ENCODE measurements around the gene MRPL51.
"Not testable (repeated sequence)": the region's sequence is repeated elsewhere in the genome, so short reads cannot be mapped to it uniquely, and the experiment has no call there.

MRPL51 gene

DNA sequence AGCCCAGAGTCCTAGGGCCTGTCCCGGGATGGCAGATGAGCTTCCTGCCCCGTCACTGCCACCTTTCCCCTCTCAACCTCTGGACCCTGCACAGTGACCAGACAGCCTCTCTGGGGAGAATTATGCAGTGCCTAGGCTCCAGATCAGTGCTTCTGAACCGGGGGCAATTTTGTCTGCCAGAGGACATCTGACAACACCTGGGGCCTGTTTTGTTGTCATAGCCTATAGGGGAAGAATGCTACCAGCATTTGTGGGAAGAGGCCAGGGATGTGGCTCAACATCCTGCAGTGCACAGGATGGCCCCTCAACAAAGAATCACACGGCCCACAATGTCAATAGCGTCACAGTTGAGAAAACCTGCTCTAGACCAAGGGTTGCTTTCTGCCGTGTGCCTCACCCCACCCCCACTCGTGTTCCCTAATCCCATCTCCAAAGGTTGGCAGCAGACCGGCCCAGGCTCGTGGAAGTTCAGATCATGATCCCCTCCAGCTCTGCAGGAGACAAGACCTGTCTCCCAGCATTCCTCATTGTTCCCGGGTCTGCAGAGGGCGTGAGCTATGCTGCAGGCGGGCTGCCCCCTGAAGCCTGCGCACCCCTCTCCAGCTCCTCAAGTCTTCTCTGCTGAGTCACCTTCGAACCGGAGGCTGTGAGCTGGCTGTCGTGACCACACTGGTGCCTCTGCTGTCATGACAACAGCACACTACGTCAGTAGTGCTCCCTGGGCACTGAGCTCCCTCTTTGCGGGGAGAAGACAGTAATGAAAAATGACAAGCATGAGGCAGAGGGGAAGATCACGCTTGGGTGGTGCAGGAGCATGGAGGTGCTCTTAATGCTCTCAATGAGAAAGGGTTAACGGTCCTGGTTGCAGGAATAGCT lies 39.2 kb upstream of the MRPL51 start:
- peak; percentile 64 for DNase-seq (ENCODE audit: low spot score)

DNA sequence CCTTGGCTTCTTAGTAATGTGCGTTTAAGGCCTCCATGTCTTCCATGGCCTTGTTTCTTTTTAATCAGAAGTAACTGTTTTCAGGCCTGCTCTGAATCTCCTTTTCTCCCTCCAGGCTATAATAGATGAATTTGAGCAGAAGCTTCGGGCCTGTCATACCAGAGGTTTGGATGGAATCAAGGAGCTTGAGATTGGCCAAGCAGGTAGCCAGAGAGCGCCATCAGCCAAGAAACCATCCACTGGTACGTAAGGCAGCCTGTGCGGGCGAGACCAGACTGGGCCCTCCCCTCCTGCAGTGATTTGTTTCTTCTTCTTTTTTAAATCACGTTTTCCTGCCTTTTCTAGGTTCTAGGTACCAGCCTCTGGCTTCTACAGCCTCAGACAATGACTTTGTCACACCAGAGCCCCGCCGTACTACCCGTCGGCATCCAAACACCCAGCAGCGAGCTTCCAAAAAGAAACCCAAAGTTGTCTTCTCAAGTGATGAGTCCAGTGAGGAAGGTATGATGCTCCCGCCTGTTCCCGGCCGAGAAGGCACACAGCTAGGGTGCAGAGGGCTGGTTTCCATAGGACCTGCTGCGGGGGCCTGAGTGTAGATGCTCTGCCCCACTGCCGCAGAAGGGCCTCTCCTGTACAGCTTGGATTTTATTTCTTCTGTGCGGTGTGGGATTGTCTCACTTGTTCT lies 37.7 kb upstream of the MRPL51 start:
- DNase-seq (ENCODE audit: low spot score), result no peak

DNA sequence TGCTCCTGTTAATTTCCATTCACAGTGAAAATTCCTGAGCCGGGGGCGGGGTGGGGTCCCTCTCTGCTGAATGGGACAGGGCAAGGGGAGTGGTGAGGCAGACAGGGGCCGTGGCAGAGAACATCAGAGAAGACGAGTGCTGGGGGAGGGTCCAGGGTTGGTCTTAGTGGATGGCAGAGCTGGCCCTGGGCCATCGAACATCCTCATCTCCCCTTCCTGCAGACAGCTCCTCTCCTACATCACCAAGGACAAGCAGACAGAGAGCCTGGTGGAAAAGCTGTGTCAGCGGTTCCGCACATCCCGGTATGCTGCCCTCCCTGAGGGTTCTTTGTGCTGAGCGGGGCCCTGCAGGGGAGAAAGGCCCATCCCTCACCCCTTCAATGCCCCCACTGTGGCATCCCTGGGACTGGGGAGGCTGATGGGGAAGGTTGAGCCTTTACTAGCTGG lies 36.3 kb upstream of the MRPL51 start:
- no peak for DNase-seq (ENCODE audit: low spot score)

DNA sequence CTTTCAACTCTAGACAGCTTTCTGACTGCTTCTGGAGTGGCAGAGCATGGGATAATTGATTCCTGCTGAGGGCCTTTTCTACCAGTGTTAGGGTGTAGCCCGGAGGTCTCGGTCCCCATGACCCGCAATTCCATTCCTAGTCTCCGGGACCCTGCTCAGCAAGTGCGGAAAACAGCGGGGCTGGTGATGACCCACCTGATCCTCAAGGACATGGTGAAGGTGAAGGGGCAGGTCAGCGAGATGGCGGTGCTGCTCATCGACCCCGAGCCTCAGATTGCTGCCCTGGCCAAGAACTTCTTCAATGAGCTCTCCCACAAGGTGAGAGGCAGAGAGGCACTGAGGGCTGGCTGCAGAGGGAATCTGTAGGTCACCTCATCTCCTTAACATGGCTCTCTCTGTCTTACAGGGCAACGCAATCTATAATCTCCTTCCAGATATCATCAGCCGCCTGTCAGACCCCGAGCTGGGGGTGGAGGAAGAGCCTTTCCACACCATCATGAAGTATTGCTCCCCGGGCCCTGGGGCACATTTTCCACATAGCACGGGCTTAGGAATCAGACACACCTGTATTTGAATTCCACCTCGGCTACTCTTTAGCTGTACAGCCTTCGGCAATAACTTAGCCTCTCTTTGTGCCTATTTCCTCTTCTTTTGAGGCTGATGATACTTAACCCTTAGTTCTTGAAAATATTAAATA lies 35.6 kb upstream of the MRPL51 start:
- DNase-seq (ENCODE audit: low spot score), result no peak

DNA sequence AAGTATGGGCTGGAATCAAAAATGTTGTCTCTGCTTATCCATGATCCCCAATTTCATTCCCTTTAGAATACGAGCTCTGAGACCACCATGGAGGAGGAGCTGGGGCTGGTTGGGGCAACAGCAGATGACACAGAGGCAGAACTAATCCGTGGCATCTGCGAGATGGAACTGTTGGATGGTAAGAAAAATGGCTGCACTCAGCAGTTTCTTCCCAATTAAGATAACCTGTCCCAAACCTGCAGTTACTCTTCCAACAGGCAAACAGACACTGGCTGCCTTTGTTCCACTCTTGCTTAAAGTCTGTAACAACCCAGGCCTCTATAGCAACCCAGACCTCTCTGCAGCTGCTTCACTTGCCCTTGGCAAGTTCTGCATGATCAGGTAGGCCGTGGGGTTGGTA lies 34.6 kb upstream of the MRPL51 start:
- DNase-seq (ENCODE audit: low spot score), result no peak

DNA sequence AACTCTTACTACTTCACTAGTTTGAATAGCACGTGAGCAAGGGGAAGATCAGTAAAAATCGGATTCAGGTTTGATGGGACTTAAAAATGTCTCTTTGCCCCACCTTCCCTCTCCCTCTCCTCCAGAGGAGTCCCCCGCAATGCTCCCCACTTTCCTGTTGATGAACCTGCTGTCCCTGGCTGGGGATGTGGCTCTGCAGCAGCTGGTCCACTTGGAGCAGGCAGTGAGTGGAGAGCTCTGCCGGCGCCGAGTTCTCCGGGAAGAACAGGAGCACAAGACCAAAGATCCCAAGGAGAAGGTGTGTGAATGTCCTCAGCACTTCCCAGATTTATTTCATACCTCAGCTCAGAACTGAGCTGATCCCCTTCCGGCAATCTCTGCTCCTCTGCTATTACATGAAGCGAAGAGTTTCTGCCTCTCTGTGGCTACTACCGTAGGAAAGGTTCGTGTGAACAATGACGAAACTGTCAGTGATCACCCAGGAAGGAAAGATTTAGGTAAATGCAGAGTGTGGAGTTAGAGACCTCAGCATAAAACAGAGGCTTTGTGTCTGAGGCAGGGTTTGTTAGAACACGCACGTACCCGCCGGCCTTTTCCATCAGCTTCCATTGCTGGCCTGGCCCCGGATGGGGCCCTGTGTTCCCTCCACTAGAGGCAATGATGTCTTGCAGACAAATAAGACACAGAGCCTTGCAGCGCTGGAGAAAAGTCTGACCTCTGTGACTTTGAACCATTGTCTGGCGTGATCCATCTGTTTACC lies 33.9 kb upstream of the MRPL51 start:
- no peak for DNase-seq (ENCODE audit: low spot score)

DNA sequence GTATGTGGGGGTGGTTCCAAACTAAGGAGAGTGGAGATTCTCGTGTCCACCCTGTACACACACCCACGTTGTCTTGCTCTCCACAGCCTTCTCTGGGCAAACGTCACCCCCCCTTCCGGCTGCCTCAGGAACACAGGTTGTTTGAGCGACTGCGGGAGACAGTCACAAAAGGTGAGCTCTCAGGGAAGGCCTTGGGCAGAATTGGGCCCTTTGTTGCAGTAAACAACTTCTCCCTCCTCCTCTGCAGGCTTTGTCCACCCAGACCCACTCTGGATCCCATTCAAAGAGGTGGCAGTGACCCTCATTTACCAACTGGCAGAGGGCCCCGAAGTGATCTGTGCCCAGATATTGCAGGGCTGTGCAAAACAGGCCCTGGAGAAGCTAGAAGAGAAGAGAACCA lies 33.1 kb upstream of the MRPL51 start:
- DNase-seq (ENCODE audit: low spot score), result no peak

DNA sequence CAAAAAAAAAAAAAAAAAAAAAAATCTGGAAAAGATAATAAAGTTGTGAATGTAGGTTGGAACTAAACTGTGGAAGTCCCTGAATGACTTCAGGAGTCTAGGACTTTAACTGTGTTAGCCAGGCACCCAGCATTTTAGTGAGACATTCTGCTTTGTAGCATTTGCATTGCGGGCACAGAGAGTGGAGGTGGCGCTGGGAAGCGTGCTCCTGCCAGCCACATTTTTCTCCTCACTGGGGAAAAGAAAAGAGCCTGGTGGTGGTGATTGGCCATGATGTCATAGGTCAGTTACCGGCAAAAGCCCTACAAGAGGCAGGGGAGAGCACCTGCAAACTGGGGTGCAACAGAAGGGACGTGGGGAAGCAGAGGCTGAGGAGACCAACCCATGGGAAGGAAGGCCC lies 31.6 kb upstream of the MRPL51 start:
- DNase-seq (ENCODE audit: low spot score), result no peak

DNA sequence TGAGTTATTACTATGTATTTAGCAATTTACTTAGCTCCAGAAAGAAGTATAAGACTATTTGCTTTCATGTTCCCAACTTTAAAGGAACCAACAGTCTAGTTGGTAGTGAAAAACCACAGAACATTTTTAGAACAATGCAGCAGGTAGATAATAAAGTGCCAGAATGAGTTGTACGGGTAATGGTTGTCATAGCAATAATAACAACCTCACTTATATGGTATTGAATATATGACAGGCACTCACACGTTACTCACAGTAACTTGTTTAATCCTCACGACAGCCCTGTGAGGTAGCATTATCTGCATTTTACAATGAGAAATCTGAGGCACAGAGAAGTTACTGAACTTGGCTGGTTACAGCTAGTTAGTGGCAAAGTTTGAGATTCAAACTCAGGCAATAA lies 30.6 kb upstream of the MRPL51 start:
- DNase-seq (ENCODE audit: low spot score), result no peak

DNA sequence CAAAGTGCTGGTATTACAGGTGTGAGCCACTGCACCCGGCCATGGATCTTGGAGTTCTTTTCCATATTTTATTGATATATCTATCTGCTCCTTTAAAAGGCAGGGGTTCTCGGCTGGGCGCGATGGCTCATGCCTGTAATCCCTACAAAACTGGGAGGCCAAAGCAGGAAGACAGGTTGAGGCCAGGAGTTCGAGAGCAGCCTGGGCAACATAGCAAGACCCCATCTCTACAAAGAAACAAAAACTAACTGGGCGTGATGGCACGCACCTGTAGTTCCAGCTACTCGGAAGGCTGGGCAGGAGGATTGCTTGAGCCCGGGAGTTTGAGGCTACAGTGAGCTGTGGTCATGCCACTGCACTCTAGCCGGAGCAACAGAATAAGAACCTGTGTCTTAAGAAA lies 29.1 kb upstream of the MRPL51 start:
- no peak for DNase-seq (ENCODE audit: low spot score)

DNA sequence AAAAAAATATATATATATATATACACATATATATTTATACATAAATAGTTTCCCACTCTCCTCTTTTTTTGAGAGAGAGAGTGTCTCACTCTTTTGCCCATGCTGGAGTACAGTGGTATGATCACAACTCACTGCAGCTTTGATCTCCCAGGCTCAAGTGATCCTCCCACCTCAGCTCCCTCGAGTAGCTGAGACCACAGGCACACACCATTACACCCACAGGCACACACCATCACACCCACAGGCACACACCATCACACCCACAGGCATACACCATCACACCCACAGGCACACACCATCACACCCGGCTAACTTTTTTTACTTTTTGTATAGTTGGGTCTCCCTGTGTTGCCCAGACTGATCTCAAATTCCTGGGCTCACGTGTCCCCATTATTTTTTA lies 27.1 kb upstream of the MRPL51 start:
- no peak for DNase-seq (ENCODE audit: low spot score)

DNA sequence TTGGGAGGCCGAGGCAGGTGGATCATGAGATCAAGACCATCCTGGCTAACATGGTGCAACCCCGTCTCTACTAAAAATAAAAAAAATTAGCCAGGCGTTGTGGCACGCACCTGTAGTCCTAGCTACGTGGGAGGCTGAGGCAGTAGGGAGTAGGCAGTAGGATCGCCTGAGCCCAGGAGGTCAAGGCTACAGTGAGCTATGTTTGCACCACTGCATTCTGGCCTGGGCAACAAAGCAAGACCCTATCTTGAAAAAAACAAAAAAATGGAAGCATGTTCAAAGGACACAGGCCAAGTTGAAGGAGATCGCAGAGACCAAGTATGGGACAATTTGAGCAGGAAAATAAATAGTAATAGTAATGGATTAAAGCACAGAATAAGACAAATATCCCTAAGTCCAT lies 15.0 kb upstream of the MRPL51 start:
- no peak for DNase-seq (ENCODE audit: low spot score)

DNA sequence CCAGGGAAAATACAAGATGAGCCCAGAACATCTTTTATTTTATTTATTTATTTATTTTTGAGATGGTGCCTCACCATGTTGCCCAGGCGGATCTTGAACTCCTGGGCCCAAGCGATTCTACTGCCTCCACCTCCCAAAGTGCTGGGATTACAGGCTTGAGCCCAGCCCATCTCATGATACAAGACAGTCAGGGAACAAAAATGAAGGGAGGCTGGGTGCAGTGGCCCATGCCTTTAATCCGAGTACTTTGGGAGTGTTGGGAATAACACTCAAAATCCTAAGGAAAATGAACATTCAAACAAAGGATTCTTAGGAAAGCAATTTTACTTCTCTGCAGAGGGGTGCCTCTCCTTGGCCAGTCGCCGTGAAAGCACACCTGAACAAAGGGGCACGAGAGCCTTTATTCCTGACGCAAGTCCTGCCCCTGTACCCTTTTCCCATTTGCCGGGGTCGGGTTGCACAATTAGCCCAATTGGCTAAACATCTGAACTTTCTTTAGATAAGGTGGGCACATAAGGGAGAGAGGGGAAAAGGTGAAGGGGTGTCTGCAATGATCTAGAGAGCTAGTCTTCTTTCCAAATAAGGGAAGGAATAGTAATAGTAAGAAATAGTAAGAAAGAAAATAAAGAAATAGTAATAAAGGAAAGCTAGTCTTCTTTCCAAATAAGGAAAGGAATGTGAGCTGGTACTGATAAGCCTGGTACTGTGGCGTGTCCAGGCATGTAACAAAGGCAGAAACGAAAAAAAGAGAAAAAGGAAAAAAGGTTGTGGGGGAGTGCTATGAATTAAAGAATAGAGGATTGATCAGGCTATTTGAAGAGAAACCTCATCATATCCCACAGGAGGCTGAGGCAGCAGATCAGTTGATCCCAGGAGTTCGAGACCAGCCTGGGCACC lies 14.3 kb upstream of the MRPL51 start:
- DNase-seq (ENCODE audit: low spot score), result no peak

DNA sequence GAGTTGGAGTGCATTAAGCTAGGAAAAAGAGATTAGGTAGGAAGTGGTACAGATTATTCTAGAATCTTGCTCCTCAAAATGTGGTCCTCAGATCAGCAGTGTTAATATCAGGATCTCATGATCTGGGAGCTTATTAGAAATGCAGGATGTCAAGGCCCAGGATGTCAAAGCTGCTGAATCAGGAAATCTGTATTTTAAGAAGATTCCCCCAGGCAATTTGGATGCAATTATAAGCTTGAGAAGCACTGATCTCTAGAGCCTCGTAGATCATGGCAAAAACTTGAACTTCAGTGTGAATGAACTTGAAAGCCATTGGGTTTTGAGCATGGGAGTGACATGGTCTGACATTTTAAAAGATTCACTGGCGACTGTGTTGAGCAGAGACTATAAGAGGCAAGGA lies 7.4 kb upstream of the MRPL51 start:
- no peak for DNase-seq (ENCODE audit: low spot score)

DNA sequence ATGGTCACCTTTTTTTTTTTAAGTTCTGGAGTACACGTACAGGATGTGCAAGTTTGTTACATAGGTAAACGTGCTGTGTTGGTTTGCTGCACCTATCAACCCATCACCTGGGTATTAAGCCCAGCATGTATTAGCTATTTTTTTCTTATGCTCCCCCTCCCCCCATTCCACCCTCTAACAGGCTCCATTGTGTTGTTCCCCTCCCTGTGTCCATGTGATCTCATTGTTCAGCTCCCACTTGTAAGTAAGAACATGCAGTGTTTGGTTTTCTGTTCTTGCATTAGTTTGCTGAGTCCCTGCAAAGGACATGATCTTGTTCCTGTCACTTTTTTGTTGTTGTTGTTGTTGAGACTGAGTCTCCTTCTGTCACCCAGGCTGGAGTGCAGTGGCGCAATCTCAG lies 4.2 kb upstream of the MRPL51 start:
- DNase-seq (ENCODE audit: low spot score), result peak; percentile 81

DNA sequence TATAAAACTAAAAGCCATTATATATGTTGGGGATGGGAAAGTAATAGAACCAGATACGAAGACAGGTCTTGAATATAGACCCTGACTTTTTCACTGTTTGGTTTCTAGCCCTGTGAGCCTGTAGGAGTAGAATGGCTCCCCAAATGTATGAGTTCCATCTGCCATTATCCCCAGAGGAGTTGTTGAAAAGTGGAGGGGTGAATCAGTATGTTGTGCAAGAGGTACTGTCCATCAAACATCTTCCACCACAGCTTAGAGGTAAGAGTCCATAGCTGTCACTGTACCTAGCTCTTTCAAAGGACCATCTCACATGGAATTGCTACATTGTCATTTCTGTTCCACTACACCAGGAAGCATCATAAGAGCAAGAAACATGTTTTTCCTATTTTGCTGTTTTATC lies 1.9 kb upstream of the MRPL51 start:
- DNase-seq (ENCODE audit: low spot score), result no peak

DNA sequence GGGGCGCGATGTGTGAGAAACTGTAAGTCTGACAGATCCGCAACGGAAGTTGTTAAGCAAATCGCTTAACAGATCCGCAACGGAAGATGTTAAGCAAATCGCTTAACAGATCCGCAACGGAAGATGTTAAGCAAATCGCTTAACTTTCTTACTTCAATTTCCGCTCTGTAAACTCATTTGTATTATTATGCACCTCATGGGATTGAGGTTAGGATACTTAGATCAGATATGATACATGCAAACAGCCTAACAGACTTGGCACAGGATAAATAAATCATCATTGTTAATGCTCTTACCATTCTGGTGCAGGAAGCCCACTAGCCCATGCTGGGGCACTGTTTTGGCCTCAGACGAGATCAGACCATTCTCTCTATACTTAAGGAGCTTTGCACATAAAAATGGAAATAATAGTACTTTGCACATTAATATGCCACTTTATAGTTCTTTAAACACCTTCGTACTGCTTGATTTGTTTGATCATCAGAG lies 1.2 kb upstream of the MRPL51 start:
- DNase-seq (ENCODE audit: low spot score), result no peak

DNA sequence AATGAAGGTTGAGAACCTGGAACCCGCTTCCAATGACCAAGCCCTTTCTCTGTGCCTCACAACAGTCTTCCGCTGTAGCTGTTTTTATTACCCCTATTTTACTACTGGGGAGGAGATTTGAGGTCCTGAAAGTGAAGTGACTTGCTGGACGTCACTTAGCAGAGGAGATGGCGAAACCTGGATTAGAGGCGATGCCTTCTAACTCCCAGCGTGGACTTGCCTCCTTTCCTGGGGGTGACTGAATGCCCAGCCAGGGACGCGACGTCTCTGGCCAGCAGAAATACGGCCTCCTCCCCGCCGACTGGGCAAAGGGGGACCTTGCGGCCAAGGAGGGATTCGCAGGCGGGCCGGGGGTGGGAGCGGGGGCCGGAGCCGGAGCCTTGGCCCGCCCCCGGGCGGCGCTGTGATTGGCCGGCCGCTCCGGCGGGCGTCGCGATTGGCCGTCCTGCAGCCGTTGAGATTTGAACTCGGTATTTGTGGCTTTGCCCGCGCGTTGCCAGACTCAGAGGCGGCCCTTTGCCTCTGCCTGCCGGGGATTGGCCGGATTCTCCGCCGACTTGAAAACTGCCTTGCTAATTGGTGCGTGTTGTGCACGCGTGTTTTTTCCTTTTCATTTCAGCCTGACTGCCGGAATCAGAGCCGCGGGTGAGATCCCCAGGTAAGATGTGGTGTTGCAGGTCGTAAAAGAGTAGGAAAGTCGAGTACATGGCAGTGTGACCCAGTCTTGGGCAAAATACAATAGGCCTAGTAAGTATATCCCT lies 615 bp upstream of the MRPL51 start, which contains the start of gene NCAPD2:
TSS of gene NCAPD2 (plus strand) at position 606 of the 761 bp plus-strand sequence. CDS start 997 bp downstream, outside the sequence.
- DNase-seq (ENCODE audit: low spot score), result peak; percentile 96

DNA sequence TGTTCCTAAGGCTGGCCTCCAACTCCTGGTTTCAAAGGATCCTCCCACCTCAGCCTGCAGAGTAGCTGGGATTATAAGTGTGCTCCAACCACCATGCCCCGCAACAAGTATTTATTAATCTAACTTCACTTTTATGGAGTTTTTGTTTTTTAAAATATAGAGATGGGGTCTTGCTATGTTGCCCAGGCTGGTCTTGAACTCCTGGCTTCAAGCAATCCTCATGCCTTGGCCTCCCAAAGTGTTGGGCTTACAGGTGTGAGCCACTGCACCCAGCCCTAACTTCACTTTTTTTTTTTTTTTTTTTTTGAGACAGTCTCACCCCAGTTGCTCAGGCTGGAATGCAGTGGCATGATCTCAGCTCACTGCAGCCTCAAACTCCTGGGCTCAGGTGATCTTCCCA lies 2.4 kb downstream of the MRPL51 start:
- not testable (repeated sequence) for DNase-seq (ENCODE audit: low spot score)

DNA sequence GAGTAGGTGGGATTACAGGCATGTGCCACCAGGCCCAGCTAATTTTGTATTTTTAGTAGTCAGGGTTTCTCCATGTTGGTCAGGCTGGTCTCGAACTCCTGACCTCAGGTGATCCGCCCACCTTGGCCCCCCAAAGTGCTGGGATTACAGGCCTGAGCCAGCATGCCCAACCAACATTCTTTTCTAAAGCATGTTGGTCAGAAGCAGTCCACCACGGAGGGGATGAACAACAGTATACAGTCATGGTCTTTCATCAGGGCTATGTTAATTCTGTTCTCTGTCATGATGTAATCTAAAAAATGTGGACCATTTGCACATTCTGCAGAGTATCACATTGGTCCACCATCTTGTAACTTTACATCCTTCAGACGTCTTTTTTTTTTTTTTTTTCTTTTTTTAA lies 3.6 kb downstream of the MRPL51 start:
- no peak for DNase-seq (ENCODE audit: low spot score)

Measured in globus pallidus (tissue), 1 donor.